GM12864 (cell line): Measurements from ENCODE around the gene RHOC.

Experiments used
- DNase-seq: peaks from one replicate; pipeline ENCODE4 v3.0.0-alpha.2; 2011; ENCODE audit warnings: low read depth
- H3K4me3 ChIP-seq: 2 replicates; pipeline ENCODE4 v1.5.1; 2011; ENCODE audit warnings: mild to moderate bottlenecking, low read depth, low read length, control low read depth
- TF ChIP-seq, protein P1 (sequence below): IDR thresholded peaks from 2 replicates; pipeline ENCODE4 v1.5.1; 2011; ENCODE audit warnings: low read depth, mild to moderate bottlenecking, moderate library complexity, low read length, control low read depth, inconsistent platforms; ENCODE audit errors: missing control alignments

RHOC gene

DNA sequence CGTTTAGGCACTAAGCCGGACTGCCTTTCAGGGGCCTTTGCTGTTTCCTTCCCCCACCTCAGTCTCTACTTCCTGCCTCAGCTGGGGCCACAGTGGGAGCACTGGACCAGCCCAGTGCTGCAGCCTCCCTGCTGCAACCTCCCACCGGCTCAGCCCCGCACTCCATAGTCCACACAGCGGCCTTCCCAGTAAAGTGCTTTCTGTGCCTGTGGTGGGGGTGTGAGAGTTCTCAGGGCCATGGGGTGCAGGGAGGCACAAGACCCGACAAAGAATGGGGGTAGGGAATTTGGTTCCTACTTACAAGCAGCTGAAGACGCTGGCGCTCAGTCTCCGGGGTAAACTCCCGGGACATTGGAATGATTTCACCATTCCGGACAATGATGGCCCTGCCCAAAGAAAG is 4.7 kb upstream of the RHOC start:
- H3K4me3 ChIP-seq: no peak overlapping the region
- TF ChIP-seq, protein P1, sequence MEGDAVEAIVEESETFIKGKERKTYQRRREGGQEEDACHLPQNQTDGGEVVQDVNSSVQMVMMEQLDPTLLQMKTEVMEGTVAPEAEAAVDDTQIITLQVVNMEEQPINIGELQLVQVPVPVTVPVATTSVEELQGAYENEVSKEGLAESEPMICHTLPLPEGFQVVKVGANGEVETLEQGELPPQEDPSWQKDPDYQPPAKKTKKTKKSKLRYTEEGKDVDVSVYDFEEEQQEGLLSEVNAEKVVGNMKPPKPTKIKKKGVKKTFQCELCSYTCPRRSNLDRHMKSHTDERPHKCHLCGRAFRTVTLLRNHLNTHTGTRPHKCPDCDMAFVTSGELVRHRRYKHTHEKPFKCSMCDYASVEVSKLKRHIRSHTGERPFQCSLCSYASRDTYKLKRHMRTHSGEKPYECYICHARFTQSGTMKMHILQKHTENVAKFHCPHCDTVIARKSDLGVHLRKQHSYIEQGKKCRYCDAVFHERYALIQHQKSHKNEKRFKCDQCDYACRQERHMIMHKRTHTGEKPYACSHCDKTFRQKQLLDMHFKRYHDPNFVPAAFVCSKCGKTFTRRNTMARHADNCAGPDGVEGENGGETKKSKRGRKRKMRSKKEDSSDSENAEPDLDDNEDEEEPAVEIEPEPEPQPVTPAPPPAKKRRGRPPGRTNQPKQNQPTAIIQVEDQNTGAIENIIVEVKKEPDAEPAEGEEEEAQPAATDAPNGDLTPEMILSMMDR: no peak
- DNase-seq: no peak

DNA sequence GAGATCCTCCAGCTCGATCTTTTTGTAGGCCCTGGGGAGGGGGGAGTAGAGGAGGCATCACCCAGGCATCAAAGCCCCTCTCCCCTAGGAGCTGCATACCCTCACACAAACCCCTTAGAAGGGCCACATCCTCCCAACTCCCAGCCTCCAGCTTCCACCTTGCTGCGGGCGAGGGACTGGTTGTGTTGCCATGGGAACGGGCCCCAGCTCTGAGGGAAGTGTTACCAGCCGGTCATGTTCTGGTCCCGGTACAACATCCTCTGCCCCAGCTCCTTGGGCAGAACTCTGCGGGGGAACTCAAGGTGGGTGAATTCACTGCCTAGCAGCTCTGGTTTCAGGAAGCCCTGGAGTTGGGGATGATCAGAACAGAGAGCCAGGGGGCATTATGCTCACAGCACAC is 4.1 kb upstream of the RHOC start:
- no peak overlapping the region for H3K4me3 ChIP-seq
- TF ChIP-seq, protein P1: no peak
- DNase-seq: no peak

DNA sequence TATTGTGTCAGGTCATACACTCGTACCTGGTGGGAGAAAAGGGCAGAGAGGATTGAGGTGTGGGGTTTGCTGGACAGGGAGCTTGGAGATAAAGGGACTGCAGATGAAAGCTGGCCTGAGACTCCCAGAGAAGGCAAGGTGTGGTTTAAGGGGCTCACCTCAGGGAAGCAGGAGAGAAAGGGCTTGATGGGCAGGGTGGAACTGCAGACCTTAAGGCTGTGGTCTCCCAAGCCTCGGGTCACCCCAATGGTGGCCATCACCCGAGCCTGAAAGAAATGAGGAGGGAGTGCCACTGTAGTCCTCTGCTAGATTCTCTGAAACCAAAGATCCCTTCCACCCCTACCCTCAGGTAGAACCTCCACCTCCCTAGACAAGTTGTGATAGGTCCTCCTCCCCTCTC is 3.7 kb upstream of the RHOC start:
- TF ChIP-seq, protein P1: no peak
- no peak overlapping the region for H3K4me3 ChIP-seq
- no peak for DNase-seq

DNA sequence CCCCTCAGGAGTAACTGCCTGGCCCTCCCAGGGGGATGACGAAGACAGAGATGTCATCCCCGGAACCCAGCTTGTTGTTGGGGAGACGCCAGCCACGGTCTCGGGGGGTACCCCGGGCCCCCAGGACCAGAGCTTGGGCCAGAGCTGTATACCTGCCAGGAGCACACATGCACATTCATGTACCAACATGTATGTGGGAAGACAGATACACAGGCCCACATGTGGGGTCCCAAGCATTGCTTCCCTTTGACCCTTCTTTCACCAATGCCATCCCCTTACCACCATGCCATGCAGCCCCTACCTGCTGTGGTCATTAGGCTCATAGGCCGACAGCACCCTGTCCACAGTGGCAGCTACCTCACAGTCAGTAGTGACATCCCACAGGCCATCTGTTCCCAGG is 3.2 kb upstream of the RHOC start:
- no peak overlapping the region for H3K4me3 ChIP-seq
- TF ChIP-seq, protein P1: no peak
- no peak for DNase-seq

DNA sequence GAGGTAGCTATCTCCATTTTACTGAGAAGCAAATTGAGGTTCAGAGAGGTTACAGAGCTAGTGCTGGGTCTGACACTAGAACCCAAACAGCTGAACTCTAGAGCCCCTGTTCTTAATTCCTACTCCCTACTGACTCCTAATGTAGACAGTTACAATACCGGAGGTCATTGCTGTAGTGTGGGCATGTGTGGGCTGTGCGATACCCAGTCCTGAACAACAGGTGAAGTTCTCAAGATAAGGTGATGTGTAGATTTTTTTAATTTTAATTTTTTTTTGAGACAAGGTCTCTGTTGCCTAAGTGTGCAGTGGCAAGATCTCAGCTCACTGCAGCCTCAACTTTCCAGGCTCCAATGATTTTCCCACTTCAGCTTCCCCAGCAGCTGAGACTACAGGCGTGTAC is 1.6 kb upstream of the RHOC start:
- no peak overlapping the region for H3K4me3 ChIP-seq
- TF ChIP-seq, protein P1: no peak
- DNase-seq: no peak

DNA sequence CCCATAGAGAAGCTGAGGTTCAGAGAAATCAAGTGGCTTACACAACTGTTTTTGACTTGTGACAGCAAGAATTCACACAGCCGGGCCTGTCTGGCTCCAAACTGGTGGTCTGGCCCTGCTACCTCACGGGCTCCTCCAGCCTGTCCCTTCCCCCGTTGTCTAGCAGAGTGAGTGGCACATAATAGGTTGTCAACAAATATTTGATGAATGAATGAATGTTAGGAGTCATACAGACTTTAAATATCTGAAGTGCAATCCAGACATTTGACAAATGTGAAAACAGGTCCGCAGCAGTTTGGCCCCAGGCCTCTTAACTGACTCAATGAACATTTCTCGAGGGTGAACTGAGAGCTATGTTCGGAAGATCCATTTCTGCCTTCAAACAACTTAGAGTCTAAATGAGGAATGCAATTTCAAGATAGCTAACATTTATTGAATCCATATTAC is 1.1 kb upstream of the RHOC start:
- no peak for DNase-seq
- H3K4me3 ChIP-seq: no peak overlapping the region
- TF ChIP-seq, protein P1: no peak

DNA sequence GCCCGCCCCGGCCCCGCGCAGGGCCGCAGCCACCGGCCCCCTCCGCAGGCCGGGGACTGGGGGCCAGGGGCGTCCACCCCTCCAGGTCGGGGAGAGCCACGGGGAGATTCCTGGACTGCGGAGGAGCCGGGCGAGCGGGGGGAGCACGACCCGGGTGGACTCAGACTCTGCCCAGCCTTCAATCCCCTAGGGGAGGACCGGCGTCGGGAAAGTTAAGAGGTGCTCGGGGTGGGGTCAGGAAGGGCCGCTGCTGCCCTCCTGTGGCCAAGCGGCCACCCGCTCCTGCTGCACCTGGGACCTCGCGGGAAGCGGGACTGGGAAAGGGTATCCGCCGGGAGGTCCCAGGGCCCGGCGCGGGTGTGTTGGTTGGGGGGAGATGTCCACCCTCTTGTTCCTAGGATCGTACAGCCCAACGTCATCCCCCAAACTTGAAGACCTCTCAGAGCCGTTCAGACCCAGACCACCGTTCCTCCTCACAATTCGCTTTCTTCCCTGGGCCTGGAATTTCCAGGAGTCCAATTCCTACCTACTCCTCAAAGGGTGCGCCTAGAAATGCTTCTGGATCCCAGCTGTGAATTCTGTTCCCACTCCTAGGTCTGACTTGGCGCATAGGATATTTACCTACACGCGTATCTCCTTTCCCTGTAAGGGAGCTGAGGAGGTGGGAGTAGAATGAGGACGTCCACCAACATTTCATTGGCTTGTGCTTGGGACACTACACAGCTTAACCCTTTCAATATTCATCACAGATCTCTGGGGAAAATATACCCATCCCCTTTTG is 484 bp upstream of the RHOC start:
- peak; percentile 36 for DNase-seq
- H3K4me3 ChIP-seq: peak overlapping the region; percentile 84
- TF ChIP-seq, protein P1: peak; percentile 90
